Vagina (tissue), 2 donors: ENCODE measurements around the gene ZNF516.

Source experiments
- POLR2A ChIP-seq, 2 donors: fragments of 450-650 bp; IDR thresholded peaks; one replicate each; pipeline ENCODE4 v1.6.1; 2017; ENCODE audit warnings: antibody characterized with exemption in 2 of 2, mild to moderate bottlenecking in 2 of 2, moderate library complexity in 2 of 2
- POLR2AphosphoS5 ChIP-seq, 2 donors: sonication (generic); formaldehyde crosslinking; IDR thresholded peaks; one replicate each; pipeline ENCODE4 v1.9.0; 2017; ENCODE audit warnings: antibody characterized with exemption in 2 of 2, mild to moderate bottlenecking in 2 of 2, low read depth in 1 of 2; ENCODE audit not compliant: insufficient read depth in 1 of 2
- TF ChIP-seq, protein P1 (sequence below), 3 experiments: fragments of 450-650 bp in 2 of 3; fragments of 200-600 bp in 1 of 3; sonication (generic) in 1 of 3; IDR thresholded peaks; one replicate each; pipeline ENCODE4 v1.5.1; 2017 to 2019; ENCODE audit warnings: antibody characterized with exemption in 3 of 3, mild to moderate bottlenecking in 2 of 3, moderate library complexity in 2 of 3

DNA sequence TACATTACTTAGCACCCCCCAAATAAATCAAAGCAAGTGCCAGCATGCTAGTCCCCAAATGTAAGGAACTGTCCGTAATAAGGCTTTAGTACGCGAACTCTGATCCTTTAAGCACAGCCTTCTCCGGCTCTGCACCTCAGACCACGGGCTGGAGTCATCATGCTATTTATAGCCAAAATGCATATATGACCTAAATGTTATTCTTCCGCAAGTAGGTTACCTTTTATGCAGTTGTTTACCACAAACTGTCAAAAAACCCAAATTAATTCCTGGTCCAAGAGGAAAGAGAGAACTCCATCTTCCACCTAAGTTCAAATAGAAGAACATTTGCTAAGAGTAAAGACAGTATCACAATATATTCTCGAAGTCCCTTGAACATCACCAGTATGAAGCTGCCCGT, 42.7 kb downstream of the ZNF516 start:
- TF ChIP-seq, protein P1, sequence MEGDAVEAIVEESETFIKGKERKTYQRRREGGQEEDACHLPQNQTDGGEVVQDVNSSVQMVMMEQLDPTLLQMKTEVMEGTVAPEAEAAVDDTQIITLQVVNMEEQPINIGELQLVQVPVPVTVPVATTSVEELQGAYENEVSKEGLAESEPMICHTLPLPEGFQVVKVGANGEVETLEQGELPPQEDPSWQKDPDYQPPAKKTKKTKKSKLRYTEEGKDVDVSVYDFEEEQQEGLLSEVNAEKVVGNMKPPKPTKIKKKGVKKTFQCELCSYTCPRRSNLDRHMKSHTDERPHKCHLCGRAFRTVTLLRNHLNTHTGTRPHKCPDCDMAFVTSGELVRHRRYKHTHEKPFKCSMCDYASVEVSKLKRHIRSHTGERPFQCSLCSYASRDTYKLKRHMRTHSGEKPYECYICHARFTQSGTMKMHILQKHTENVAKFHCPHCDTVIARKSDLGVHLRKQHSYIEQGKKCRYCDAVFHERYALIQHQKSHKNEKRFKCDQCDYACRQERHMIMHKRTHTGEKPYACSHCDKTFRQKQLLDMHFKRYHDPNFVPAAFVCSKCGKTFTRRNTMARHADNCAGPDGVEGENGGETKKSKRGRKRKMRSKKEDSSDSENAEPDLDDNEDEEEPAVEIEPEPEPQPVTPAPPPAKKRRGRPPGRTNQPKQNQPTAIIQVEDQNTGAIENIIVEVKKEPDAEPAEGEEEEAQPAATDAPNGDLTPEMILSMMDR (IDR thresholded peaks at IDR 0.05) = no peak
- no peak for TF ChIP-seq POLR2A (IDR thresholded peaks at IDR 0.05)
- TF ChIP-seq POLR2AphosphoS5 (IDR thresholded peaks at IDR 0.05; ENCODE audit: insufficient read depth in 1 of 2, low read depth in 1 of 2) = no peak
